ENCODE data around the gene ZFPM1.

GRCh38 chr16:88502776-88503280, 49.7 kb downstream of the ZFPM1 start:
- TF ChIP-seq CTCF (conservative IDR thresholded peaks at IDR 0.05) = no peak
- TF ChIP-seq ZFX (IDR thresholded peaks at IDR 0.05) = no peak
